Endothelial cell (in vitro differentiated cells): ENCODE results near the gene ORAI3. TPM values are rescaled to one million over a fixed set of nuclear protein-coding genes. Genes with fewer than 3 reads are reported as not detected.

Source experiments
- DNase-seq: peaks from one replicate; pipeline ENCODE4 v3.0.0; 2021; ENCODE audit warnings: low spot score
- H3K27ac Mint-ChIP-seq: one replicate; pipeline ENCODE4 v1.8.0; 2021; ENCODE audit warnings: mixed read lengths, inconsistent platforms; ENCODE audit not compliant: unreplicated experiment
- H3K27me3 Mint-ChIP-seq: one replicate; pipeline ENCODE4 v1.8.0; 2021; ENCODE audit warnings: mild to moderate bottlenecking, moderate library complexity, mixed read lengths, inconsistent platforms; ENCODE audit not compliant: unreplicated experiment
- H3K36me3 Mint-ChIP-seq: one replicate; pipeline ENCODE4 v1.8.0; 2021; ENCODE audit warnings: mild to moderate bottlenecking, low read depth, mixed read lengths, inconsistent platforms; ENCODE audit not compliant: unreplicated experiment
- H3K4me1 Mint-ChIP-seq: one replicate; pipeline ENCODE4 v1.8.0; 2021; ENCODE audit warnings: mild to moderate bottlenecking, mixed read lengths, inconsistent platforms; ENCODE audit not compliant: unreplicated experiment
- H3K4me3 Mint-ChIP-seq: one replicate; pipeline ENCODE4 v1.8.0; 2021; ENCODE audit warnings: mild to moderate bottlenecking, mixed read lengths, inconsistent platforms; ENCODE audit not compliant: unreplicated experiment
- H3K9me3 Mint-ChIP-seq: one replicate; pipeline ENCODE4 v1.8.0; 2021; ENCODE audit warnings: mixed read lengths, inconsistent platforms; ENCODE audit not compliant: unreplicated experiment
- total RNA-seq: library from RNA; stranded (reverse); fragmentation: NEBNext Ultra II Directional; extraction: Animal tissue kit (Norgen Biotek cat#: 25700); gene quantifications from one replicate; pipeline ENCODE4 v1.2.1, GENCODE V29; 2021; ENCODE audit not compliant: unreplicated experiment
- TF ChIP-seq, protein P1 (sequence below): fragments of 200-600 bp; sonication (generic); IDR thresholded peaks from one replicate; pipeline ENCODE4 v1.5.0; 2021; ENCODE audit warnings: antibody characterized with exemption; ENCODE audit not compliant: unreplicated experiment

ORAI3 gene
- total RNA-seq, 1 donor from 2014 or later, result 42.9 TPM

DNA sequence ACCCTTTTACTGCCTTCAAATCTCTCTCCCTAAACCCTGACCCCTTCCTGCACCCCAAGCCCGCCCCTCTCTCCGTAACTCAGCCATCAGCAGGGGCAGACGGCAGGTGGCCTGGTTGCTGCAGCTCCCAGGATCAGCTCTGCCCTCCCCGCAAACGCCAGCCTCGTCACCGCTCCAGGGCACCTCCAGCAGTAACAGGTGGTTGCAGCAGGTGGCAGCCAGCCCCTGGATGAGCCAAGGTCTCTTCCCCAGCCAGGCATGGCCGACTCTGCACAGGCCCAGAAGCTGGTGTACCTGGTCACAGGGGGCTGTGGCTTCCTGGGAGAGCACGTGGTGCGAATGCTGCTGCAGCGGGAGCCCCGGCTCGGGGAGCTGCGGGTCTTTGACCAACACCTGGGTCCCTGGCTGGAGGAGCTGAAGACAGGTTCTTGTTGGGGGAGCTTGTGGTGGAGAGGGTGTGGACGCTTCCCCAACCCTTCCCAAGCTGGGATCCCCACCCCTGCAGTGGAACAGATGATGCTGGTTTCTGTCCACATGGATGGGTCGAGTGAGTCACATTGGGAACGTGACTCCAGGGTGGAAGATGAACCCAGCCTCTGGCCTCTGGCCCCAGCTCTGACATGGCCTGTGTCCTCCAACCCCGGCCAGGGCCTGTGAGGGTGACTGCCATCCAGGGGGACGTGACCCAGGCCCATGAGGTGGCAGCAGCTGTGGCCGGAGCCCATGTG is 36.7 kb downstream of the ORAI3 start:
- H3K4me1 Mint-ChIP-seq, result no peaks in the 10 kb centered on the region
- no peak overlapping the region for H3K4me3 Mint-ChIP-seq
- no peaks in the 10 kb centered on the region for H3K9me3 Mint-ChIP-seq
- no peak for DNase-seq
- no peak overlapping the region for H3K27ac Mint-ChIP-seq
- TF ChIP-seq, protein P1, sequence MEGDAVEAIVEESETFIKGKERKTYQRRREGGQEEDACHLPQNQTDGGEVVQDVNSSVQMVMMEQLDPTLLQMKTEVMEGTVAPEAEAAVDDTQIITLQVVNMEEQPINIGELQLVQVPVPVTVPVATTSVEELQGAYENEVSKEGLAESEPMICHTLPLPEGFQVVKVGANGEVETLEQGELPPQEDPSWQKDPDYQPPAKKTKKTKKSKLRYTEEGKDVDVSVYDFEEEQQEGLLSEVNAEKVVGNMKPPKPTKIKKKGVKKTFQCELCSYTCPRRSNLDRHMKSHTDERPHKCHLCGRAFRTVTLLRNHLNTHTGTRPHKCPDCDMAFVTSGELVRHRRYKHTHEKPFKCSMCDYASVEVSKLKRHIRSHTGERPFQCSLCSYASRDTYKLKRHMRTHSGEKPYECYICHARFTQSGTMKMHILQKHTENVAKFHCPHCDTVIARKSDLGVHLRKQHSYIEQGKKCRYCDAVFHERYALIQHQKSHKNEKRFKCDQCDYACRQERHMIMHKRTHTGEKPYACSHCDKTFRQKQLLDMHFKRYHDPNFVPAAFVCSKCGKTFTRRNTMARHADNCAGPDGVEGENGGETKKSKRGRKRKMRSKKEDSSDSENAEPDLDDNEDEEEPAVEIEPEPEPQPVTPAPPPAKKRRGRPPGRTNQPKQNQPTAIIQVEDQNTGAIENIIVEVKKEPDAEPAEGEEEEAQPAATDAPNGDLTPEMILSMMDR, result no peak
- peaks cover 15% of the 10 kb centered on the region for H3K36me3 Mint-ChIP-seq
- peaks cover 19% of the 10 kb centered on the region for H3K27me3 Mint-ChIP-seq

DNA sequence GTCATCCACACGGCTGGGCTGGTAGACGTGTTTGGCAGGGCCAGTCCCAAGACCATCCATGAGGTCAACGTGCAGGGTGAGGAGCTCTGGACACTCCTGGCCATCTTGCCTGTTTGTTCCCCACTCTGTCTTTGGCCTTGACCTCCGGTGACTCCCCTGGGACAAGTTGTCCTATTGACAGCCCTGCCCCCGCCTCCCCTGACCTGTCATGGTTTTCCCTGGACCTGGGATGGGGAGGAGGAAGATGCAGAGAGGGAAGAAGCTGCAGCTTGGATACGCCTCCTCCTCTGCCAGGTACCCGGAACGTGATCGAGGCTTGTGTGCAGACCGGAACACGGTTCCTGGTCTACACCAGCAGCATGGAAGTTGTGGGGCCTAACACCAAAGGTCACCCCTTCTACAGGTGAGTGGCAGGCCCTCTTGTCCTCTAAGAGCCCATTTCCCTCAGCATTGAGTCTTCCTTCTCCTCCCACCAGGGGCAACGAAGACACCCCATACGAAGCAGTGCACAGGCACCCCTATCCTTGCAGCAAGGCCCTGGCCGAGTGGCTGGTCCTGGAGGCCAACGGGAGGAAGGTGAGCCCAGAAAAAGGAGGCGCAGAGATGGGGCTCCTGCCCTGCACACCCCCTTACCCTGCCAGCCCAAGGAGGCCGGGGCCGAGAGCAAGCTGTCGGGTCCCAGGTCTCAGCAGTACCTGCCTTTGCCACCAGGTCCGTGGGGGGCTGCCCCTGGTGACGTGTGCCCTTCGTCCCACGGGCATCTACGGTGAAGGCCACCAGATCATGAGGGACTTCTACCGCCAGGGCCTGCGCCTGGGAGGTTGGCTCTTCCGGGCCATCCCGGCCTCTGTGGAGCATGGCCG is 37.5 kb downstream of the ORAI3 start:
- no peak overlapping the region for H3K27ac Mint-ChIP-seq
- no peak overlapping the region for H3K4me3 Mint-ChIP-seq
- no peaks in the 10 kb centered on the region for H3K4me1 Mint-ChIP-seq

DNA sequence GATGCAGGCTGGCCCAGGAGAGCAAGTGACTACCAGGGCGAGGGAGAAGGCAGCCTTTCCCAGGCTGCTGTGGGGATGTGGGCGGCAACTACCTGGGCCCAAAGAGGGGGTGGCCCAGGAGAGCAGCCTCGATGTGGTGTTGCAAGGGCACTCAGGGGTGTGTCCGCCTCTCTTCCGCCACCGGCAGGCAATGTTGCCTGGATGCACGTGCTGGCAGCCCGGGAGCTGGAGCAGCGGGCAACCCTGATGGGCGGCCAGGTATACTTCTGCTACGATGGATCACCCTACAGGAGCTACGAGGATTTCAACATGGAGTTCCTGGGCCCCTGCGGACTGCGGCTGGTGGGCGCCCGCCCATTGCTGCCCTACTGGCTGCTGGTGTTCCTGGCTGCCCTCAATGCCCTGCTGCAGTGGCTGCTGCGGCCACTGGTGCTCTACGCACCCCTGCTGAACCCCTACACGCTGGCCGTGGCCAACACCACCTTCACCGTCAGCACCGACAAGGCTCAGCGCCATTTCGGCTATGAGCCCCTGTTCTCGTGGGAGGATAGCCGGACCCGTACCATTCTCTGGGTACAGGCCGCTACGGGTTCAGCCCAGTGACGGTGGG is 38.8 kb downstream of the ORAI3 start:
- DNase-seq, result no peak
- no peak overlapping the region for H3K4me3 Mint-ChIP-seq
- H3K27ac Mint-ChIP-seq, result no peak overlapping the region
- H3K36me3 Mint-ChIP-seq, result peaks cover 2% of the 10 kb centered on the region
- TF ChIP-seq, protein P1, result no peak
- H3K9me3 Mint-ChIP-seq, result no peaks in the 10 kb centered on the region
- no peaks in the 10 kb centered on the region for H3K4me1 Mint-ChIP-seq
- peaks cover 10% of the 10 kb centered on the region for H3K27me3 Mint-ChIP-seq

More for the DNA sequence above, 37.5 kb downstream of the ORAI3 start:
- TF ChIP-seq, protein P1, result no peak
- DNase-seq, result no peak
- H3K9me3 Mint-ChIP-seq, result no peaks in the 10 kb centered on the region
- peaks cover 9% of the 10 kb centered on the region for H3K36me3 Mint-ChIP-seq
- peaks cover 16% of the 10 kb centered on the region for H3K27me3 Mint-ChIP-seq

DNA sequence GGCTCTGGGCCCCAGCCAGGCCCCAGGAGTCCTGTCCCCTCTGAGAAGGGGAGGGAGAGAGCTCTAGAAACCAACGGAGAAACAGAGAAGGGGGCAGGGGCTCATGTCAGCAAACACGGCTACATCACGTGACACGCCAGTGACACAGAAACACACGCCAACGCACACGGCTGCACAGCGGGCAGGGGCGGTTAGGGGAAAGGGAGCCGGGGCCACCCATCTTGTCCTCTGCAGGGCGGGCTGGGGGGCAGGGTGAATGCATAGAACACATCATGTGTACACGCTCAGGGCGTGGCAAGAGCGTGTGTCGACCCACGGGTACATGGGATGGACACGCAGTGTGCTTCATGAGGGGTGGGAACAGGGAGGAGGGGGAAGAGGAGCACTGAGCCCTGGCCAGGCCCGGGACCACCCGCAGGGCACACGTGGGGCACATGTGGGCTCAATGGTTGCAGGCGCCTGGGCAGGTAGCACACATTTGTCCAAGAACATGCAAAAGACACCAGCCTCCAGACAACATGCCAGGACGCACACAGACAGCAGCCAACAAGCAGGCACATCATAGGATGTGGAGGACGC is 40.7 kb downstream of the ORAI3 start:
- no peaks in the 10 kb centered on the region for H3K9me3 Mint-ChIP-seq
- H3K27ac Mint-ChIP-seq, result no peak overlapping the region
- no peaks in the 10 kb centered on the region for H3K36me3 Mint-ChIP-seq
- H3K4me3 Mint-ChIP-seq, result no peak overlapping the region
- peaks cover 7% of the 10 kb centered on the region for H3K27me3 Mint-ChIP-seq
- no peaks in the 10 kb centered on the region for H3K4me1 Mint-ChIP-seq
- TF ChIP-seq, protein P1, result no peak
- DNase-seq, result no peak
